ENCODE results near the gene RANBP6.
"Not testable (repeated sequence)": the region's sequence is repeated elsewhere in the genome, so short reads cannot be mapped to it uniquely, and the experiment has no call there.

Gene RANBP6

GRCh38 chr9:6015278-6016157, at the start of gene RANBP6 (continued):
- no peak for TF ChIP-seq ZNF26 (tag by site-specific recombination; IDR thresholded peaks at IDR 0.05)
- no peak for TF ChIP-seq ZNF677 (tag by site-specific recombination; IDR thresholded peaks at IDR 0.05)
- TF ChIP-seq SP7 (tag by site-specific recombination; IDR thresholded peaks at IDR 0.05), result peak; percentile 49

- POLR2A ChIA-PET; H3K36me3 ChIP-seq (ENCODE audit: control insufficient read depth in 2 of 2, insufficient read depth in 1 of 2, low read length in 2 of 2); CTCF ChIA-PET; H3K27ac ChIP-seq (ENCODE audit: extremely low read depth, low read depth, low read length); H3K4me1 ChIP-seq (ENCODE audit: control insufficient read depth, insufficient read depth, low read length); H3K4me3 ChIP-seq (ENCODE audit: low read depth, low read length); H3K9me3 ChIP-seq (ENCODE audit: control insufficient read depth, insufficient read depth, low read depth, low read length): not testable (repeated sequence)
These were observed 47.7 kb upstream of the RANBP6 start for GRCh38 chr9:6063146-6063545.

- H3K27ac ChIP-seq (ENCODE audit: extremely low read depth, low read depth, low read length), result no peak overlapping the region
- ChIA-PET POLR2A (no interaction called here), CTCF (interaction anchor here (0.5 to 2.7 kb wide), 9 partner anchors 11 to 255 kb away, joined by 3 to 67 read pairs (median 4); no protein-coding TSS in a partner anchor)
- H3K9me3 ChIP-seq (ENCODE audit: control insufficient read depth, insufficient read depth, low read depth, low read length), result no peaks in the 10 kb centered on the region
- no peaks in the 10 kb centered on the region for H3K4me1 ChIP-seq (ENCODE audit: control insufficient read depth, insufficient read depth, low read length)
- no peaks in the 10 kb centered on the region for H3K36me3 ChIP-seq (ENCODE audit: control insufficient read depth in 2 of 2, insufficient read depth in 1 of 2, low read length in 2 of 2)
- no peak overlapping the region for H3K4me3 ChIP-seq (ENCODE audit: low read depth, low read length)
- no peak for TF ChIP-seq ZNF211 (tag by site-specific recombination; IDR thresholded peaks at IDR 0.05; ENCODE audit: low read depth)
- TF ChIP-seq ZNF280D (tag by site-specific recombination; IDR thresholded peaks at IDR 0.05), result no peak
- no peak for TF ChIP-seq ZNF274 (IDR thresholded peaks at IDR 0.05; ENCODE audit: low read length)
- TF ChIP-seq ZNF274 (tag by site-specific recombination; IDR thresholded peaks at IDR 0.05; ENCODE audit: borderline replicate concordance), result no peak
- no peak for TF ChIP-seq ZNF645 (tag by site-specific recombination; IDR thresholded peaks at IDR 0.05)
- no peak for TF ChIP-seq ZNF24 (tag by site-specific recombination; IDR thresholded peaks at IDR 0.05)
- TF ChIP-seq ZBTB17 (tag by site-specific recombination; IDR thresholded peaks at IDR 0.05), result no peak
- TF ChIP-seq ZEB2 (tag by site-specific recombination; IDR thresholded peaks at IDR 0.05), result no peak
- no peak for TF ChIP-seq ZNF112 (tag by site-specific recombination; IDR thresholded peaks at IDR 0.05)
- no peak for TF ChIP-seq ZBTB49 (tag by site-specific recombination; IDR thresholded peaks at IDR 0.05; ENCODE audit: low read depth)
- no peak for TF ChIP-seq ZNF513 (tag by site-specific recombination; IDR thresholded peaks at IDR 0.05)
- TF ChIP-seq ZNF132 (tag by site-specific recombination; IDR thresholded peaks at IDR 0.05; ENCODE audit: borderline replicate concordance), result no peak
- TF ChIP-seq ZNF701 (tag by site-specific recombination; IDR thresholded peaks at IDR 0.05), result no peak
- TF ChIP-seq OVOL3 (tag by site-specific recombination; IDR thresholded peaks at IDR 0.05), result no peak
- no peak for TF ChIP-seq TSHZ1 (tag by site-specific recombination; IDR thresholded peaks at IDR 0.05; ENCODE audit: borderline replicate concordance)
- TF ChIP-seq ZFHX2 (tag by site-specific recombination; conservative IDR thresholded peaks at IDR 0.05), result no peak
These were observed 40.2 kb upstream of the RANBP6 start for GRCh38 chr9:6055666-6056065.
